Measurements from ENCODE around the gene RELN. TPM values are rescaled to one million over a fixed set of nuclear protein-coding genes. Genes with fewer than 3 reads are reported as not detected.

The RELN gene
- total RNA-seq, 1 experiment from 2014 or later: 4.3 TPM

DNA sequence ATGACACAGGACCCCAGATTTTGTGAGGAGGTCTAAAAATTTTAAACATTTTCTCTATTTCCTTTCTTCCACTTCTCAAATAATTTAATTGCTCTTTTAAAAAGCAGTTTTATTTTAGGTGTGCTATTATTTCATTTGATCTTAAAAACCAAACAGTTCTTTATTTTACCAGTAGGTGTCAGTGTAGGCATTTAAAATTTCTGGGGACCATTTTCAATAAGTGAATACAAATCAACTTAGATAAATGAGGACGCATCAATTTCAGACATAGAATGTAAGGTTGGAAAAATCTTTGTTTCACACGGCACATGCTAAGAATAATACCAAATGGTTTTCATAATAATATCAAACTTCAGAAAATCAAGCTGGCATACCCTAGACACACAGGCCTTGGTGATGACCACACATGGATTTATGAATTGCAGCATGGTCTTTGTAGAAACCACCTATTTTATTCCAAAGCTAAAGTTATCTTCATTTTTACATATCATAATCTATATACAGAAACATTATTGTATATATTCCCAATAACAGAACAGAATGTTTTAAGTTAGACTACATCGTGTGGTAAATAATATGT, 415.9 kb downstream of the RELN start:
- no peaks in the 10 kb centered on the region for H3K9me3 ChIP-seq
- ChIA-PET POLR2A (no interaction called here), CTCF (interaction anchor here (0.9 to 1.4 kb wide), 2 partner anchors 179 to 180 kb away, joined by 4 read pairs; no protein-coding TSS in a partner anchor)
- DNase-seq: peak in 1 of 2 experiments; percentile 19
- peaks cover 36% of the 10 kb centered on the region for H3K4me1 Mint-ChIP-seq (ENCODE audit: low read depth, unreplicated experiment)
- no peak overlapping the region for H3K4me3 Mint-ChIP-seq (ENCODE audit: unreplicated experiment)
- TF ChIP-seq, protein P1, sequence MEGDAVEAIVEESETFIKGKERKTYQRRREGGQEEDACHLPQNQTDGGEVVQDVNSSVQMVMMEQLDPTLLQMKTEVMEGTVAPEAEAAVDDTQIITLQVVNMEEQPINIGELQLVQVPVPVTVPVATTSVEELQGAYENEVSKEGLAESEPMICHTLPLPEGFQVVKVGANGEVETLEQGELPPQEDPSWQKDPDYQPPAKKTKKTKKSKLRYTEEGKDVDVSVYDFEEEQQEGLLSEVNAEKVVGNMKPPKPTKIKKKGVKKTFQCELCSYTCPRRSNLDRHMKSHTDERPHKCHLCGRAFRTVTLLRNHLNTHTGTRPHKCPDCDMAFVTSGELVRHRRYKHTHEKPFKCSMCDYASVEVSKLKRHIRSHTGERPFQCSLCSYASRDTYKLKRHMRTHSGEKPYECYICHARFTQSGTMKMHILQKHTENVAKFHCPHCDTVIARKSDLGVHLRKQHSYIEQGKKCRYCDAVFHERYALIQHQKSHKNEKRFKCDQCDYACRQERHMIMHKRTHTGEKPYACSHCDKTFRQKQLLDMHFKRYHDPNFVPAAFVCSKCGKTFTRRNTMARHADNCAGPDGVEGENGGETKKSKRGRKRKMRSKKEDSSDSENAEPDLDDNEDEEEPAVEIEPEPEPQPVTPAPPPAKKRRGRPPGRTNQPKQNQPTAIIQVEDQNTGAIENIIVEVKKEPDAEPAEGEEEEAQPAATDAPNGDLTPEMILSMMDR (IDR thresholded peaks at IDR 0.05; ENCODE audit: insufficient read depth in 1 of 2, low read depth in 1 of 2, low read length in 1 of 2, severe bottlenecking in 1 of 2, unreplicated experiment in 1 of 2): peak; percentile 40 to 54
- H3K27me3 ChIP-seq (replicated peaks; ENCODE audit: control insufficient read depth, insufficient read depth, low read length): no peaks in the 10 kb centered on the region
- H3K27ac Mint-ChIP-seq (ENCODE audit: unreplicated experiment): no peak overlapping the region
- no peaks in the 10 kb centered on the region for H3K36me3 ChIP-seq (ENCODE audit: control insufficient read depth, insufficient read depth, low read length)
- intact Hi-C loops (cut with micrococcal nuclease; ENCODE audit: unreplicated experiment): loop anchor here (1.0 to 10.0 kb wide), 5 partner anchors 127 to 587 kb away; partner anchors contain the start of gene SLC26A5
- no peak overlapping the region for H3K4me3 ChIP-seq (ENCODE audit: low read depth, low read length)
- H3K9me3 Mint-ChIP-seq (ENCODE audit: unreplicated experiment): peaks cover 8% of the 10 kb centered on the region
- peaks cover 5% of the 10 kb centered on the region for H3K36me3 Mint-ChIP-seq (ENCODE audit: insufficient read depth, unreplicated experiment)
- no TSS peak for BruUV-seq (replicated peaks)
- H3K4me1 ChIP-seq: peaks cover 36% of the 10 kb centered on the region
- no peaks in the 10 kb centered on the region for H3K27me3 Mint-ChIP-seq (ENCODE audit: insufficient read depth, unreplicated experiment)

DNA sequence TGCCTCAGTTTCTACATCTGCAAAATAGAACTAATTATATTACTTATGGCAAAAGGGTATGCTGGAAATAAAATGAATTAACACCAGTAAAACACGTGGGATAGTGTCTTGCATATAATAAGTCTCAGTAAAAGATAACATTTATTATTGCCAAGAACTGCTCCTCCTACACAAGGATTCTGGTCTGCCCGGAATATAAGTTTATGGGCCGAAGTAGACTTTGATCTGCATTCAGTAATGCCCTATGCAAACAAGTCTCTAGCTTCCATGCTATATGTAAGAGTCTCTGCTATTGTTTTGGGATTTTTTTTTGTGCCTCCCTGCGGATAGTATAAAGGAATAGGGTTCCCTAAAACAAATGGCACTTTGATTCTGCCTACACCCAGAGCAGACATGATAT, 417.9 kb downstream of the RELN start:
- H3K9me3 Mint-ChIP-seq (ENCODE audit: unreplicated experiment): peaks cover 9% of the 10 kb centered on the region
- H3K4me1 Mint-ChIP-seq (ENCODE audit: low read depth, unreplicated experiment): peaks cover 36% of the 10 kb centered on the region
- ChIA-PET CTCF (no interaction called here), POLR2A (no interaction called here)
- Histone ChIP-seq H3K36me3 (ENCODE audit: control insufficient read depth, insufficient read depth, low read length) (no peaks in the 10 kb centered on the region), H3K4me1 (peaks cover 40% of the 10 kb centered on the region), H3K9me3 (no peaks in the 10 kb centered on the region), H3K4me3 (ENCODE audit: low read depth, low read length) (no peak overlapping the region), H3K27me3 (replicated peaks; ENCODE audit: control insufficient read depth, insufficient read depth, low read length) (no peaks in the 10 kb centered on the region)
- peak in 1 of 2 experiments; percentile 14 for DNase-seq
- TF ChIP-seq, protein P1 (IDR thresholded peaks at IDR 0.05; ENCODE audit: insufficient read depth in 1 of 2, low read depth in 1 of 2, low read length in 1 of 2, severe bottlenecking in 1 of 2, unreplicated experiment in 1 of 2): no peak
- no TSS peak for BruUV-seq (replicated peaks)
- no peak overlapping the region for H3K4me3 Mint-ChIP-seq (ENCODE audit: unreplicated experiment)
- H3K36me3 Mint-ChIP-seq (ENCODE audit: insufficient read depth, unreplicated experiment): peaks cover 3% of the 10 kb centered on the region
- intact Hi-C loops (cut with micrococcal nuclease; ENCODE audit: unreplicated experiment): loop anchor here (10.0 kb wide), 1 partner anchor 493 kb away; no protein-coding TSS in a partner anchor
- no peaks in the 10 kb centered on the region for H3K27me3 Mint-ChIP-seq (ENCODE audit: insufficient read depth, unreplicated experiment)
- no peak overlapping the region for H3K27ac Mint-ChIP-seq (ENCODE audit: unreplicated experiment)

DNA sequence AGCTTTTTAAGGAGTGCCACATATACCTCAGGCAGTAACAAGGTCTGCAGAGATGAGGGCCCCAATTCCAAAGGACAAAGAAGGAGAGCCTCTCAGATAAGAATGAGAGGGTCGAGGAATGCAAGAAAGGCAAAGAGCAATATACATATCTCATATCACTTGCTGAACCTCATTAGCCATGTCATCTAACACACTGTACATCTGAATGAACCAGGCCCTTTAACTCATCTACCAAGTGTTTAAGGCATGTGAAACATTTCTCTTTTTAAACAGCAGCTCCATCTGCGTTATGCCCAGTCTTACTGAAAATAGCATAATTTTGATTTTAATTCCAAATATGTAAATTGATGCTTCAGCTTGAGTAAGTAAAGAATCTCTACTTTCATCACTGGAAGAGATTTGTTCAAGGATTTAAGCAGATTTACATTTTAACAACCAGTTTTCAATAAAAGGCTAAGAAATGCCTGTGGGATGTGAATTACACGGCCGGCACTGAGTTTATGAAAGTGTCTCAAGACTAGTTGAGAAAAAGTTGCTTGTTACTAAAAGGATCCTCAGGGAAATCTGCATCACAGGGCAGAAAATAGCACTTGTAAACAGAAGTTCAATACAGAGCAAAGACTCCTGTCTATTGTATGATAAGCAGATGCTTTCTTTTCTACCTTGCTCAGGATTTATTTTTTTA, 419.7 kb downstream of the RELN start:
- POLR2A ChIA-PET: no interaction called here
- H3K4me1 Mint-ChIP-seq (ENCODE audit: low read depth, unreplicated experiment): peaks cover 33% of the 10 kb centered on the region
- H3K4me3 Mint-ChIP-seq (ENCODE audit: unreplicated experiment): no peak overlapping the region
- TF ChIP-seq, protein P1 (IDR thresholded peaks at IDR 0.05; ENCODE audit: insufficient read depth in 1 of 2, low read depth in 1 of 2, low read length in 1 of 2, severe bottlenecking in 1 of 2, unreplicated experiment in 1 of 2): no peak
- no peaks in the 10 kb centered on the region for H3K27me3 ChIP-seq (replicated peaks; ENCODE audit: control insufficient read depth, insufficient read depth, low read length)
- DNase-seq: peak in 1 of 2 experiments; percentile 12
- intact Hi-C loops (cut with micrococcal nuclease; ENCODE audit: unreplicated experiment): loop anchor here (2.0 to 10.0 kb wide), 2 partner anchors 45 to 495 kb away; no protein-coding TSS in a partner anchor
- no peaks in the 10 kb centered on the region for H3K36me3 ChIP-seq (ENCODE audit: control insufficient read depth, insufficient read depth, low read length)
- no peaks in the 10 kb centered on the region for H3K36me3 Mint-ChIP-seq (ENCODE audit: insufficient read depth, unreplicated experiment)
- no peaks in the 10 kb centered on the region for H3K9me3 ChIP-seq
- CTCF ChIA-PET: no interaction called here
- peak overlapping the region; percentile 30 for H3K27ac Mint-ChIP-seq (ENCODE audit: unreplicated experiment)
- H3K4me1 ChIP-seq: peaks cover 40% of the 10 kb centered on the region
- no peaks in the 10 kb centered on the region for H3K27me3 Mint-ChIP-seq (ENCODE audit: insufficient read depth, unreplicated experiment)
- peaks cover 9% of the 10 kb centered on the region for H3K9me3 Mint-ChIP-seq (ENCODE audit: unreplicated experiment)
- H3K4me3 ChIP-seq (ENCODE audit: low read depth, low read length): no peak overlapping the region
- BruUV-seq (replicated peaks): no TSS peak
